ENCODE measurements around the gene FTSJ1.

- TF ChIP-seq YY1 (IDR thresholded peaks at IDR 0.05; ENCODE audit: insufficient read depth, insufficient read length) (no peak), ZNF274 (IDR thresholded peaks at IDR 0.05; ENCODE audit: low read depth, low read length) (no peak), SUZ12 (IDR thresholded peaks at IDR 0.05; ENCODE audit: extremely low read depth, insufficient read depth, insufficient read length) (no peak)
Observed at GRCh38 chrX:48498374-48498809, 22.4 kb downstream of the FTSJ1 start.

Measured in NT2/D1 (cell line).